ENCODE results near the gene NPY4R.
"Not testable (repeated sequence)": the region's sequence is repeated elsewhere in the genome, so short reads cannot be mapped to it uniquely, and the experiment has no call there.

DNA sequence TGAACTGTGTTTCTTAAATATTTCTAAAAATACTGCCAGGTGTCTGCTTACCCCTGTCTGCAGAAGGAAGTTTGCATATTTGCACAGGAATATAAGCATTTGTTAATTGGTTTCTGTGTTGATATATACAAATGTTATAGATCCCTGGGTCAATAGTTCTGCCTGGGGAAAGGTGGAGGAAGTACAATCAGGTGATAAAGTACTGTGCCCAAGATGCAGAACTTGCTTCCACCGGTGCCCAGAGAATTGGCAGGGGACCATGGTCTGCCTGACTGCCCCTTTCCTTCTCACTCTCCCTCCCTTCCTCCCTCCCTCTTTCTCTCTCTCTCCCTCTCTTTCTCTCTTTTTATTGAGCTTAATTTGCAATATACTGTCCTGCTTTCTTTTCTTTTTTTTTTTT is 22.3 kb downstream of the NPY4R start:
- not testable (repeated sequence) for TF ChIP-seq POLR2A (IDR thresholded peaks at IDR 0.05; ENCODE audit: low read depth); POLR2AphosphoS5 (IDR thresholded peaks at IDR 0.05); EP300 (IDR thresholded peaks at IDR 0.05)
- TF ChIP-seq, protein P1, sequence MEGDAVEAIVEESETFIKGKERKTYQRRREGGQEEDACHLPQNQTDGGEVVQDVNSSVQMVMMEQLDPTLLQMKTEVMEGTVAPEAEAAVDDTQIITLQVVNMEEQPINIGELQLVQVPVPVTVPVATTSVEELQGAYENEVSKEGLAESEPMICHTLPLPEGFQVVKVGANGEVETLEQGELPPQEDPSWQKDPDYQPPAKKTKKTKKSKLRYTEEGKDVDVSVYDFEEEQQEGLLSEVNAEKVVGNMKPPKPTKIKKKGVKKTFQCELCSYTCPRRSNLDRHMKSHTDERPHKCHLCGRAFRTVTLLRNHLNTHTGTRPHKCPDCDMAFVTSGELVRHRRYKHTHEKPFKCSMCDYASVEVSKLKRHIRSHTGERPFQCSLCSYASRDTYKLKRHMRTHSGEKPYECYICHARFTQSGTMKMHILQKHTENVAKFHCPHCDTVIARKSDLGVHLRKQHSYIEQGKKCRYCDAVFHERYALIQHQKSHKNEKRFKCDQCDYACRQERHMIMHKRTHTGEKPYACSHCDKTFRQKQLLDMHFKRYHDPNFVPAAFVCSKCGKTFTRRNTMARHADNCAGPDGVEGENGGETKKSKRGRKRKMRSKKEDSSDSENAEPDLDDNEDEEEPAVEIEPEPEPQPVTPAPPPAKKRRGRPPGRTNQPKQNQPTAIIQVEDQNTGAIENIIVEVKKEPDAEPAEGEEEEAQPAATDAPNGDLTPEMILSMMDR (IDR thresholded peaks at IDR 0.05) = not testable (repeated sequence)
